H9 (cell line): ENCODE measurements around the gene SMTN. TPM values are rescaled to one million over a fixed set of nuclear protein-coding genes. Genes with fewer than 3 reads are reported as not detected.

Experiments
- DNase-seq: peaks from one replicate; pipeline ENCODE4 v3.0.0-alpha.2; 2017
- H2AFZ ChIP-seq: one replicate; pipeline ENCODE4 v1.6.1; 2013; ENCODE audit warnings: mild to moderate bottlenecking, low read length, control low read depth, moderate library complexity
- H2AK5ac ChIP-seq: 2 replicates; pipeline ENCODE4 v1.6.1; 2013; ENCODE audit warnings: low read length, control low read depth, mixed read lengths; ENCODE audit not compliant: insufficient read length
- H2BK120ac ChIP-seq: one replicate; pipeline ENCODE4 v1.6.1; 2013; ENCODE audit warnings: low read depth, mild to moderate bottlenecking, low read length, control low read depth, inconsistent platforms; ENCODE audit not compliant: poor library complexity, severe bottlenecking
- H2BK12ac ChIP-seq: 2 replicates; pipeline ENCODE4 v1.6.1; 2013; ENCODE audit warnings: low read length, control low read depth, mixed read lengths, low read depth; ENCODE audit not compliant: insufficient read length
- H2BK15ac ChIP-seq: 2 replicates; pipeline ENCODE4 v1.6.1; 2013; ENCODE audit warnings: low read depth, low read length, control low read depth
- H2BK20ac ChIP-seq: one replicate; pipeline ENCODE4 v1.6.1; 2013; ENCODE audit warnings: low read depth, mild to moderate bottlenecking, low read length, control low read depth, inconsistent platforms; ENCODE audit not compliant: poor library complexity, severe bottlenecking
- H2BK5ac ChIP-seq: 2 replicates; pipeline ENCODE4 v1.6.1; 2013; ENCODE audit warnings: low read length, control low read depth, mixed read lengths; ENCODE audit not compliant: insufficient read length
- H3K14ac ChIP-seq: 2 replicates; pipeline ENCODE4 v1.6.1; 2013; ENCODE audit warnings: low read length, control low read depth; ENCODE audit not compliant: insufficient read depth
- H3K18ac ChIP-seq: 2 replicates; pipeline ENCODE4 v1.6.1; 2013; ENCODE audit warnings: low read depth, mild to moderate bottlenecking, mixed read lengths, low read length, control low read depth; ENCODE audit not compliant: insufficient read length
- H3K23ac ChIP-seq: 2 replicates; pipeline ENCODE4 v1.6.1; 2013; ENCODE audit warnings: low read length, control low read depth, mixed read lengths, low read depth; ENCODE audit not compliant: insufficient read length
- H3K23me2 ChIP-seq: 2 replicates; pipeline ENCODE4 v1.6.1; 2013; ENCODE audit warnings: low read depth, mild to moderate bottlenecking, mixed read lengths, low read length, control low read depth; ENCODE audit not compliant: insufficient read length, poor library complexity, severe bottlenecking
- H3K27ac ChIP-seq: 2 replicates; pipeline ENCODE4 v1.5.1; 2013; ENCODE audit warnings: low read length, control low read depth, mixed read lengths, low read depth; ENCODE audit not compliant: insufficient read length
- H3K27me3 ChIP-seq: 2 replicates; pipeline ENCODE4 v1.6.1; 2013; ENCODE audit warnings: low read length, control low read depth, inconsistent platforms; ENCODE audit not compliant: insufficient read depth
- H3K4ac ChIP-seq: 2 replicates; pipeline ENCODE4 v1.6.1; 2013; ENCODE audit warnings: low read depth, mild to moderate bottlenecking, control low read depth, inconsistent platforms, low read length, moderate library complexity
- H3K4me1 ChIP-seq: 2 replicates; pipeline ENCODE4 v1.6.1; 2013; ENCODE audit warnings: low read length, control low read depth, inconsistent platforms; ENCODE audit not compliant: insufficient read depth
- H3K4me2 ChIP-seq: 2 replicates; pipeline ENCODE4 v1.6.1; 2013; ENCODE audit warnings: low read length, control low read depth, mixed read lengths; ENCODE audit not compliant: insufficient read length, insufficient read depth
- H3K56ac ChIP-seq: 2 replicates; pipeline ENCODE4 v1.6.1; 2013; ENCODE audit warnings: low read depth, mild to moderate bottlenecking, mixed read lengths, low read length, control low read depth; ENCODE audit not compliant: insufficient read length
- H3K79me1 ChIP-seq: 2 replicates; pipeline ENCODE4 v1.6.1; 2013; ENCODE audit warnings: low read depth, mild to moderate bottlenecking, moderate library complexity, low read length, control low read depth, inconsistent platforms; ENCODE audit not compliant: insufficient read depth, poor library complexity, severe bottlenecking
- H3K79me2 ChIP-seq: 2 replicates; pipeline ENCODE4 v1.6.1; 2013; ENCODE audit warnings: low read length, control low read depth, inconsistent platforms; ENCODE audit not compliant: insufficient read depth
- H3K9ac ChIP-seq: 2 replicates; pipeline ENCODE4 v1.6.1; 2013; ENCODE audit warnings: low read length, control low read depth, mixed read lengths; ENCODE audit not compliant: insufficient read length; ENCODE audit errors: extremely low read depth
- H3K9me3 ChIP-seq: one replicate; pipeline ENCODE4 v1.6.1; 2013; ENCODE audit warnings: low read depth, low read length, inconsistent platforms; ENCODE audit not compliant: control insufficient read depth
- H3T11ph ChIP-seq: one replicate; pipeline ENCODE4 v1.6.1; 2013; ENCODE audit warnings: mild to moderate bottlenecking, low read length, control low read depth, inconsistent platforms
- H4K20me1 ChIP-seq: one replicate; pipeline ENCODE4 v1.6.1; 2013; ENCODE audit not compliant: control insufficient read depth, insufficient read length, insufficient read depth
- H4K5ac ChIP-seq: 2 replicates; pipeline ENCODE4 v1.6.1; 2013; ENCODE audit warnings: low read depth, mild to moderate bottlenecking, mixed read lengths, low read length, control low read depth; ENCODE audit not compliant: insufficient read length
- H4K8ac ChIP-seq: replicated peaks from 2 replicates; pipeline ENCODE4 v1.6.1; 2013; ENCODE audit warnings: low read length, control low read depth, mixed read lengths, low read depth; ENCODE audit not compliant: insufficient read length
- H4K91ac ChIP-seq: 2 replicates; pipeline ENCODE4 v1.6.1; 2013; ENCODE audit warnings: low read depth, mild to moderate bottlenecking, moderate library complexity, mixed read lengths, low read length, control low read depth; ENCODE audit not compliant: insufficient read length
- H3K27ac Mint-ChIP-seq, 3 experiments: 2 replicates in 2 of 3; 3 replicates in 1 of 3; pipeline ENCODE4 v1.8.0; 2020 to 2021; ENCODE audit warnings: mixed read lengths in 3 of 3, mild to moderate bottlenecking in 1 of 3, moderate library complexity in 1 of 3
- H3K27me3 Mint-ChIP-seq: 2 replicates; pipeline ENCODE4 v1.8.0; 2021; ENCODE audit warnings: low read depth, mild to moderate bottlenecking, moderate library complexity, mixed read lengths
- H3K36me3 Mint-ChIP-seq, 3 experiments: 2 replicates in 2 of 3; 3 replicates in 1 of 3; pipeline ENCODE4 v1.8.0; 2020 to 2021; ENCODE audit warnings: low read depth in 3 of 3, mixed read lengths in 3 of 3; ENCODE audit not compliant: insufficient read depth in 1 of 3
- H3K4me1 Mint-ChIP-seq, 2 experiments: 2 replicates each; pipeline ENCODE4 v1.8.0; 2020; ENCODE audit warnings: mixed read lengths in 2 of 2
- H3K4me3 Mint-ChIP-seq, 2 experiments: 2 replicates in 1 of 2; 3 replicates in 1 of 2; pipeline ENCODE4 v1.8.0; 2020 to 2021; ENCODE audit warnings: mild to moderate bottlenecking in 2 of 2, mixed read lengths in 2 of 2, moderate library complexity in 1 of 2
- H3K9me3 Mint-ChIP-seq, 2 experiments: 2 replicates in 1 of 2; 3 replicates in 1 of 2; pipeline ENCODE4 v1.8.0; 2020; ENCODE audit warnings: mild to moderate bottlenecking in 2 of 2, mixed read lengths in 2 of 2, moderate library complexity in 1 of 2
- CTCF ChIP-seq: fragments of 200-600 bp; sonication (generic); conservative IDR thresholded peaks from 3 replicates; pipeline ENCODE4 v1.8.0; 2021; ENCODE audit warnings: antibody characterized with exemption, mild to moderate bottlenecking
- WGBS: extraction: QIAGEN DNeasy Blood & Tissue Kit; methylation state at CpG from one replicate; pipeline ENCODE4 v1.1.7; 2013; ENCODE audit warnings: missing lambda C conversion rate, low lambda C conversion rate, mixed read lengths; ENCODE audit not compliant: insufficient read length; ENCODE audit errors: extremely low coverage; 5-methylcytosine and 5-hydroxymethylcytosine counted together
- total RNA-seq: library from RNA; stranded (reverse); gene quantifications from 2 replicates; pipeline ENCODE4 v1.2.1, GENCODE V29; 2021

Gene SMTN
- total RNA-seq, 1 experiment from 2014 or later: 23.4 TPM

DNA sequence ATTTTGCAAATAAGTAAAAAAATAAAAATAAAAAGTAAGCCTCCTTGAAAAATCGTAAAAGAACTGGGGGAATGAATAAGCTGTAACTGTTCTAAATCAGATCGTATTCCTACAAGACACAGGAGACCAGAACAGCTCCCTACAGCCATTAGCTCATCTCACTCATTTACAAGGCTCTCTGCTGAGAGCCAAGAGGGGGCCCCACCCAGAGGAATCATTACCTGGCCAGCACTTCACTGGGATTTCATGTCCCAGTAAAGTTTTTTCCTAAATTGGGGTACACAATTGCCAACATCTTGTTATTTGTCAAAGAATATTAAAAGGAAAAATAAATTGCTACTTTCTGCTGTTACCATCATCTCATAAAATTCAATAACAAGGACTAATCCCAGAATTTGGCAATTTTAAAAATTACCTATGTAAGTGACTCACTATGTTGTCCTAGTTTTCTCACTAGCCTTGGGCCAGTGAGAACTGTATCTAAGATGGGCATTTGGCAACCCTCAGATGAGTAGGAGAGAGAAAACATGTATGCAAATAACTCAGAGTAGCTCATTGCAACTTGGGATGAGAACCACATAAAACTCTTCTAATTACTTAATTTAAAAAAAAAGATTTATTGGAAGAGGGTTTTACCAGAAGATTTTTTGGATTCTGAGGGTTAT lies 18.4 kb upstream of the SMTN start:
- Histone ChIP-seq H3K9me3 (no peaks in the 10 kb centered on the region), H3K23me2 (no peaks in the 10 kb centered on the region), H2AFZ (no peak overlapping the region), H3K27ac (no peak overlapping the region), H2BK120ac (no peak overlapping the region), H2BK5ac (no peak overlapping the region), H2AK5ac (no peak overlapping the region), H4K5ac (no peak overlapping the region), H2BK12ac (no peak overlapping the region), H3K4ac (no peak overlapping the region), H4K91ac (no peak overlapping the region), H3K79me2 (no peaks in the 10 kb centered on the region), H2BK15ac (no peak overlapping the region), H4K8ac (no peak overlapping the region), H3K9ac (no peak overlapping the region), H3K23ac (no peak overlapping the region), H3T11ph (no peak overlapping the region), H3K4me2 (no peak overlapping the region), H3K79me1 (no peaks in the 10 kb centered on the region), H3K56ac (no peak overlapping the region), H2BK20ac (no peak overlapping the region), H4K20me1 (no peaks in the 10 kb centered on the region), H3K4me1 (no peaks in the 10 kb centered on the region), H3K27me3 (no peaks in the 10 kb centered on the region), H3K18ac (no peak overlapping the region), H3K14ac (no peak overlapping the region)
- no peak for DNase-seq
- Mint-ChIP-seq H3K4me3 (no peak overlapping the region), H3K4me1 (peaks cover 0 to 8% of the 10 kb centered on the region in 2 experiments; a peak in 2 of 4 replicates), H3K27ac (no peak overlapping the region), H3K27me3 (peaks cover 6% of the 10 kb centered on the region), H3K36me3 (no peaks in the 10 kb centered on the region), H3K9me3 (no peaks in the 10 kb centered on the region)
- no CpG with 5 or more reads among the region's 2 CpGs for WGBS
- no peak for TF ChIP-seq CTCF
